ENCODE measurements around the gene FOXRED1.

FOXRED1 gene

DNA sequence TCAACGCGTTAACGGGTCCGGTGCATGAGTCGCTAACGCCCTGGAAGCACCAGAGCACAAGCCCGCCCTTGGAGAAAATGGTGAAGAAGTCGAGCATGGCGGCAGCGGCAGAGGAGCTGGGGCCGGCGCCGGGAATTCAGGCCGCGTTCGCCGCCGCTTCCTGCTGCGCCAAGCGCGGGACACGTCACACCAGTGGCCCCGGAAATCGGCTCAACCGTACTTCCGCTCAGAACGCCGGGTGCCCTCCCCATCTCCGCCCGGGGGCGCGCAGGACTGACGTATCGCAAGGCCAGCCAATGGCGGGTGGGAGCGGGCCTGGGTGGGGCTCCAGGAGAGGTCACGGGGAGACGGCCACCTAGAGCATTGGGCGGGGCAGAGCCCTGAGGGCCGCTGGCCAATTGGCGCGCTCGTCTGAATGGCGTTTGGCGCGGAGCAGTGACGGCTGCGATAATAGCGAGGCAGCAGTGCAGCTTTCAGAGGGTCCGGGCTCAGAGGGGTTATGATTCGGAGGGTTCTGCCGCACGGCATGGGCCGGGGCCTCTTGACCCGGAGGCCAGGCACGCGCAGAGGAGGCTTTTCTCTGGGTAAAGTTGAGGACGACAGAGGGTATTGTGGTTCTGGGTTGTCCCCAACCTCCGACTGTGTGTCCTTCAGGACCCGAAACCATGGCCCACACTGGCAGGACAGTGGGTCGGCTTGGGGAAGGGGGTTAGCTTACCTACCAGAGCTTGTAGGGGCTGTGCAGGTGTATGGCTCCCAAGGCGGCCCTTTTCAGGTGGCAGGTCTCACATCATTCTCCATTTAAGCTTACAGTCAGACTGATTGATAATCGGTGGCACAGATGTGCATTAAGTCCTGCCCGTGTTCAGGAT is at the start of gene FOXRED1, which contains the start of gene SRPRA:
TSS of gene FOXRED1 (plus strand) at position 447 of the 872 bp plus-strand sequence. CDS start at position 500, 53 bp downstream.
TSS of gene SRPRA (minus strand) at position 188 of the 872 bp plus-strand sequence. CDS start at position 97, 91 bp downstream.
- Histone ChIP-seq H3K9ac (ENCODE audit: low read depth, low read length) (peak within 1 kb of the TSS; percentile 90), H2AFZ (ENCODE audit: low read depth, low read length) (peak within 1 kb of the TSS; percentile 92), H3K4me2 (ENCODE audit: insufficient read depth, low read length) (peak within 1 kb of the TSS; percentile 92), H3K4me3 (ENCODE audit: low read depth in 1 of 2, low read length in 2 of 2) (peak within 1 kb of the TSS; percentile 87 to 95), H4K20me1 (ENCODE audit: insufficient read depth, low read length) (peaks cover 4% of the 10 kb centered on the region; the same call in 1 of the 2 replicates), H3K9me3 (ENCODE audit: insufficient read depth, low read length, severe bottlenecking) (no peaks in the 10 kb centered on the region), H3K27ac (ENCODE audit: low read length) (peak within 1 kb of the TSS; percentile 94), H3K79me2 (ENCODE audit: insufficient read depth, low read length) (peaks cover 54% of the 10 kb centered on the region), H3K27me3 (ENCODE audit: insufficient read depth, low read length, poor library complexity) (no peaks in the 10 kb centered on the region), H3K36me3 (ENCODE audit: insufficient read depth, low read length) (peaks cover 69% of the 10 kb centered on the region), H3K4me1 (ENCODE audit: insufficient read depth, low read length) (peaks cover 41% of the 10 kb centered on the region)
- ATAC-seq (ENCODE audit: insufficient read depth, low read depth) (peak; percentile 95), DNase-seq (peak; percentile 100)
- TF ChIP-seq, protein P1, sequence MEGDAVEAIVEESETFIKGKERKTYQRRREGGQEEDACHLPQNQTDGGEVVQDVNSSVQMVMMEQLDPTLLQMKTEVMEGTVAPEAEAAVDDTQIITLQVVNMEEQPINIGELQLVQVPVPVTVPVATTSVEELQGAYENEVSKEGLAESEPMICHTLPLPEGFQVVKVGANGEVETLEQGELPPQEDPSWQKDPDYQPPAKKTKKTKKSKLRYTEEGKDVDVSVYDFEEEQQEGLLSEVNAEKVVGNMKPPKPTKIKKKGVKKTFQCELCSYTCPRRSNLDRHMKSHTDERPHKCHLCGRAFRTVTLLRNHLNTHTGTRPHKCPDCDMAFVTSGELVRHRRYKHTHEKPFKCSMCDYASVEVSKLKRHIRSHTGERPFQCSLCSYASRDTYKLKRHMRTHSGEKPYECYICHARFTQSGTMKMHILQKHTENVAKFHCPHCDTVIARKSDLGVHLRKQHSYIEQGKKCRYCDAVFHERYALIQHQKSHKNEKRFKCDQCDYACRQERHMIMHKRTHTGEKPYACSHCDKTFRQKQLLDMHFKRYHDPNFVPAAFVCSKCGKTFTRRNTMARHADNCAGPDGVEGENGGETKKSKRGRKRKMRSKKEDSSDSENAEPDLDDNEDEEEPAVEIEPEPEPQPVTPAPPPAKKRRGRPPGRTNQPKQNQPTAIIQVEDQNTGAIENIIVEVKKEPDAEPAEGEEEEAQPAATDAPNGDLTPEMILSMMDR (IDR thresholded peaks at IDR 0.05; ENCODE audit: borderline replicate concordance, extremely low read depth, low read length, poor library complexity, severe bottlenecking): no peak

DNA sequence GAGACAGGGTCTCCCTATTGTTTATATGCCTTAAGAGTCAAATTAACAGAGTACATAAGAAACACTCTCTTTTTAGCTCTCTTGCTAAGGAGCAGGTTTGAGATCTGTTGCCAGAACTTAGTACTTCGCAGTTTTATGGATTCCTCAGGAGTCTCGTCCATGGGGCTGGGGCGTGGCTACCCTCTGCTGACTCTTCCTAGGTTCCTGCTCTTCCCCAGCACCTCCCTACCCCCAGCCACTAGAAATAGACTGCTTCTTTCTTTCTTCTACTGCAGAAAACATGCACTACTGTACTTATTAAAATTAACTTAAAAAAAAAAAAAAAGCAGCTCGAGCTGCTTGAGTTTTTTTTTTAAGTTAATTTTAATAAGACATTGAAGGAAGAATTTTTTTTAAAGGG is 49.4 kb upstream of the FOXRED1 start:
- peaks cover 89% of the 10 kb centered on the region for H3K79me2 ChIP-seq (ENCODE audit: insufficient read depth, low read length)
- H3K36me3 ChIP-seq (ENCODE audit: insufficient read depth, low read length): no peaks in the 10 kb centered on the region
- H3K9ac ChIP-seq (ENCODE audit: low read depth, low read length): no peak overlapping the region
- peaks cover under 1% of the 10 kb centered on the region for H3K9me3 ChIP-seq (ENCODE audit: insufficient read depth, low read length, severe bottlenecking)
- H3K4me1 ChIP-seq (ENCODE audit: insufficient read depth, low read length): no peaks in the 10 kb centered on the region
- no peak overlapping the region for H3K4me3 ChIP-seq (ENCODE audit: low read depth in 1 of 2, low read length in 2 of 2)
- H2AFZ ChIP-seq (ENCODE audit: low read depth, low read length): no peak overlapping the region
- ATAC-seq (ENCODE audit: insufficient read depth, low read depth) (no peak), DNase-seq (no peak)
- no peaks in the 10 kb centered on the region for H3K27me3 ChIP-seq (ENCODE audit: insufficient read depth, low read length, poor library complexity)
- no peak overlapping the region for H3K4me2 ChIP-seq (ENCODE audit: insufficient read depth, low read length)
- peaks cover 4% of the 10 kb centered on the region; the same call in 1 of the 2 replicates for H4K20me1 ChIP-seq (ENCODE audit: insufficient read depth, low read length)
- H3K27ac ChIP-seq (ENCODE audit: low read length): no peak overlapping the region
- TF ChIP-seq, protein P1 (IDR thresholded peaks at IDR 0.05; ENCODE audit: borderline replicate concordance, extremely low read depth, low read length, poor library complexity, severe bottlenecking): no peak
- TF ChIP-seq EZH2 (IDR thresholded peaks at IDR 0.05; ENCODE audit: borderline replicate concordance, low read depth, low read length, severe bottlenecking): no peak

DNA sequence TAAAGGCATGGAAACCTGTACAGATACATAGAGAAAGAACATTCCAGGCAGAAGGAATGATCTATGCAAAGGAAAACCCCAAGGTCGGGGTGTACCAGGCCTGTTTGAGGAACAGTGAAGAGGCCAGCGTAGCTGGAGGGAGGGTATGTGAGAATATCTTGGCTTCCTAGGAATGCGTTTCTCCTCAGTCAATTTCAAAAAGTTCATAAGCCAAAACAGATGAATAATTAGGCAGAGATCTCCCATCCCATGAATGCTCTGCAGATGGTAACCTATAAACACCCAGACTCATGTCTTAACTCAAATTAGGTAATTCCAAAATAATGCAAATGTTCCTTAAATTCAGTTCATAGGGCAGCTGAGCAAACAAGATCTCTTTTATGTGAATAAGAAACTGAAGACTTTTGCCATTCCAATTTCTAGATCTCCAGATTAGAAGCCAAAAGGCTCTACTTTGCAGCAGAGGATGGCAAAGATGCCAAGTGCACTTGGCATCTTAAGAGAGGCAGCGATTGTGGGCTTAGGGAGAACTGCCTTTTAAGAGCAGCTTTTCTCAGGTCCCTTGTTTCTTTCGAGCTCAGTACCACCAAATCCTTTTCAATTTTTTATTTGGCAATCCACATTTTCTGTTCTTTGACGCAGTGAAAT is 44.2 kb upstream of the FOXRED1 start:
- Histone ChIP-seq H3K4me1 (ENCODE audit: insufficient read depth, low read length) (0 out of 2 replicates have a peak, but pooled peaks cover 2% of the 10 kb centered on the region), H3K27me3 (ENCODE audit: insufficient read depth, low read length, poor library complexity) (no peaks in the 10 kb centered on the region), H3K36me3 (ENCODE audit: insufficient read depth, low read length) (0 out of 2 replicates have a peak, but pooled peaks cover 4% of the 10 kb centered on the region), H3K9ac (ENCODE audit: low read depth, low read length) (no peak overlapping the region), H3K4me2 (ENCODE audit: insufficient read depth, low read length) (no peak overlapping the region), H3K4me3 (ENCODE audit: low read depth in 1 of 2, low read length in 2 of 2) (no peak overlapping the region), H2AFZ (ENCODE audit: low read depth, low read length) (no peak overlapping the region), H4K20me1 (ENCODE audit: insufficient read depth, low read length) (0 out of 2 replicates have a peak, but pooled peaks cover 4% of the 10 kb centered on the region), H3K9me3 (ENCODE audit: insufficient read depth, low read length, severe bottlenecking) (peaks cover 11% of the 10 kb centered on the region), H3K27ac (ENCODE audit: low read length) (no peak overlapping the region), H3K79me2 (ENCODE audit: insufficient read depth, low read length) (peaks cover 70% of the 10 kb centered on the region)
- DNase-seq (no peak), ATAC-seq (ENCODE audit: insufficient read depth, low read depth) (no peak)
- no peak for TF ChIP-seq EZH2 (IDR thresholded peaks at IDR 0.05; ENCODE audit: borderline replicate concordance, low read depth, low read length, severe bottlenecking)
- TF ChIP-seq, protein P1 (IDR thresholded peaks at IDR 0.05; ENCODE audit: borderline replicate concordance, extremely low read depth, low read length, poor library complexity, severe bottlenecking): no peak
